WTC11 (cell line): Measurements from ENCODE around the gene TRIM23.

ENCODE experiments used
- CREB1 ChIP-seq: sonication (generic); formaldehyde crosslinking; IDR thresholded peaks from 2 replicates; pipeline ENCODE4 v1.8.0; 2023; ENCODE audit warnings: mild to moderate bottlenecking, missing genetic modification reagents
- ELF4 ChIP-seq: sonication (generic); formaldehyde crosslinking; IDR thresholded peaks from 2 replicates; pipeline ENCODE4 v1.8.1; 2022; ENCODE audit warnings: low read depth, mild to moderate bottlenecking, moderate library complexity, missing genetic modification reagents
- IRF2 ChIP-seq: sonication (generic); formaldehyde crosslinking; IDR thresholded peaks from 2 replicates; pipeline ENCODE4 v1.8.0; 2022; ENCODE audit warnings: low read depth, missing genetic modification reagents, borderline replicate concordance
- JUN ChIP-seq: sonication (generic); formaldehyde crosslinking; IDR thresholded peaks from 2 replicates; pipeline ENCODE4 v1.8.0; 2023; ENCODE audit warnings: mild to moderate bottlenecking, missing genetic modification reagents
- NR2C2 ChIP-seq: sonication (generic); formaldehyde crosslinking; IDR thresholded peaks from 2 replicates; pipeline ENCODE4 v1.8.0; 2022; ENCODE audit warnings: mild to moderate bottlenecking, missing genetic modification reagents
- ZNF423 ChIP-seq: fragments of 250-450 bp; sonication (Bioruptor Pico); IDR thresholded peaks from 2 replicates; pipeline ENCODE4 v2.1.2; 2022; ENCODE audit warnings: mild to moderate bottlenecking, moderate library complexity
- ZNF671 ChIP-seq: fragments of 250-450 bp; sonication (Bioruptor Pico); IDR thresholded peaks from 2 replicates; pipeline ENCODE4 v1.8.0; 2021; ENCODE audit warnings: mild to moderate bottlenecking
- TF ChIP-seq, protein P1 (sequence below): fragments of 200-600 bp; IDR thresholded peaks from 2 replicates; pipeline ENCODE4 v1.8.0; 2022; ENCODE audit warnings: antibody characterized with exemption
- TF ChIP-seq, protein P2 (sequence below): sonication (generic); formaldehyde crosslinking; IDR thresholded peaks from 2 replicates; pipeline ENCODE4 v1.8.1; 2023; ENCODE audit warnings: mild to moderate bottlenecking, moderate library complexity, missing genetic modification reagents
- TF ChIP-seq, protein P3 (sequence below): sonication (generic); formaldehyde crosslinking; IDR thresholded peaks from 2 replicates; pipeline ENCODE4 v1.8.0; 2022; ENCODE audit warnings: mild to moderate bottlenecking, missing genetic modification reagents

DNA sequence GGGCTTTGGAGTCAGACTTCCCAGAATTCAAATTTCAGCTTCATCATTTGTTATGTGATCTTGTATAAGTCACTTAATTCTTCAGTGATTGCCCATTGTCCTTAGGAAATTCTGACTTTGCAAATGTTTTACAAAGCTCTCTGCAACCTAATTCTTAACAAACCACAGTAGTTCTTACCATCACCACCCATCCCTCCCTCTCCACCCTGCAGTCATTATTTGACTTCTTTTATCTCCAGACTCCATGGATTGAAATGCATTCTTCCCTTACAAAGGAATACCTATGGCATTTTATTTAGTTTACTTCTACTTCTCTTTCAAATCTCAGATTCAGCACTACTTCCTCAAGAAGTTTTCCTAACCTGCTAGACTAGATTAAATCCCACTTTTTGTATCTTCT lies 23.8 kb upstream of the TRIM23 start:
- TF ChIP-seq, protein P1, sequence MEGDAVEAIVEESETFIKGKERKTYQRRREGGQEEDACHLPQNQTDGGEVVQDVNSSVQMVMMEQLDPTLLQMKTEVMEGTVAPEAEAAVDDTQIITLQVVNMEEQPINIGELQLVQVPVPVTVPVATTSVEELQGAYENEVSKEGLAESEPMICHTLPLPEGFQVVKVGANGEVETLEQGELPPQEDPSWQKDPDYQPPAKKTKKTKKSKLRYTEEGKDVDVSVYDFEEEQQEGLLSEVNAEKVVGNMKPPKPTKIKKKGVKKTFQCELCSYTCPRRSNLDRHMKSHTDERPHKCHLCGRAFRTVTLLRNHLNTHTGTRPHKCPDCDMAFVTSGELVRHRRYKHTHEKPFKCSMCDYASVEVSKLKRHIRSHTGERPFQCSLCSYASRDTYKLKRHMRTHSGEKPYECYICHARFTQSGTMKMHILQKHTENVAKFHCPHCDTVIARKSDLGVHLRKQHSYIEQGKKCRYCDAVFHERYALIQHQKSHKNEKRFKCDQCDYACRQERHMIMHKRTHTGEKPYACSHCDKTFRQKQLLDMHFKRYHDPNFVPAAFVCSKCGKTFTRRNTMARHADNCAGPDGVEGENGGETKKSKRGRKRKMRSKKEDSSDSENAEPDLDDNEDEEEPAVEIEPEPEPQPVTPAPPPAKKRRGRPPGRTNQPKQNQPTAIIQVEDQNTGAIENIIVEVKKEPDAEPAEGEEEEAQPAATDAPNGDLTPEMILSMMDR = no peak
- TF ChIP-seq JUN (CRISPR knock-in tag) (no peak), ZNF671 (CRISPR knock-in tag) (no peak), NR2C2 (no peak), ZNF423 (CRISPR knock-in tag) (no peak), ELF4 (no peak), IRF2 (CRISPR knock-in tag) (no peak), CREB1 (CRISPR knock-in tag) (no peak)
- TF ChIP-seq, protein P2, sequence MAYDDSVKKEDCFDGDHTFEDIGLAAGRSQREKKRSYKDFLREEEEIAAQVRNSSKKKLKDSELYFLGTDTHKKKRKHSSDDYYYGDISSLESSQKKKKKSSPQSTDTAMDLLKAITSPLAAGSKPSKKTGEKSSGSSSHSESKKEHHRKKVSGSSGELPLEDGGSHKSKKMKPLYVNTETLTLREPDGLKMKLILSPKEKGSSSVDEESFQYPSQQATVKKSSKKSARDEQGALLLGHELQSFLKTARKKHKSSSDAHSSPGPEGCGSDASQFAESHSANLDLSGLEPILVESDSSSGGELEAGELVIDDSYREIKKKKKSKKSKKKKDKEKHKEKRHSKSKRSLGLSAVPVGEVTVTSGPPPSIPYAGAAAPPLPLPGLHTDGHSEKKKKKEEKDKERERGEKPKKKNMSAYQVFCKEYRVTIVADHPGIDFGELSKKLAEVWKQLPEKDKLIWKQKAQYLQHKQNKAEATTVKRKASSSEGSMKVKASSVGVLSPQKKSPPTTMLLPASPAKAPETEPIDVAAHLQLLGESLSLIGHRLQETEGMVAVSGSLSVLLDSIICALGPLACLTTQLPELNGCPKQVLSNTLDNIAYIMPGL (CRISPR knock-in tag) = no peak
- TF ChIP-seq, protein P3, sequence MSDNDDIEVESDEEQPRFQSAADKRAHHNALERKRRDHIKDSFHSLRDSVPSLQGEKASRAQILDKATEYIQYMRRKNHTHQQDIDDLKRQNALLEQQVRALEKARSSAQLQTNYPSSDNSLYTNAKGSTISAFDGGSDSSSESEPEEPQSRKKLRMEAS (CRISPR knock-in tag) = no peak
